SK-N-MC (cell line): ENCODE results near the gene TEDC2.

Experiments
- EZH2 ChIP-seq: fragments of 200-600 bp; sonication (generic); IDR thresholded peaks from one replicate; pipeline ENCODE4 v1.6.1; 2017; ENCODE audit warnings: antibody characterized with exemption
- FOXP2 ChIP-seq: optimal IDR thresholded peaks from 2 replicates; pipeline ENCODE3; 2011; ENCODE audit warnings: mild to moderate bottlenecking, moderate library complexity; ENCODE audit not compliant: insufficient read depth; ENCODE audit errors: extremely low read length, control extremely low read depth
- POLR2AphosphoS5 ChIP-seq: IDR thresholded peaks from 2 replicates; pipeline ENCODE4 v1.6.1; 2012; ENCODE audit warnings: mild to moderate bottlenecking, low read depth, low read length, borderline replicate concordance

DNA sequence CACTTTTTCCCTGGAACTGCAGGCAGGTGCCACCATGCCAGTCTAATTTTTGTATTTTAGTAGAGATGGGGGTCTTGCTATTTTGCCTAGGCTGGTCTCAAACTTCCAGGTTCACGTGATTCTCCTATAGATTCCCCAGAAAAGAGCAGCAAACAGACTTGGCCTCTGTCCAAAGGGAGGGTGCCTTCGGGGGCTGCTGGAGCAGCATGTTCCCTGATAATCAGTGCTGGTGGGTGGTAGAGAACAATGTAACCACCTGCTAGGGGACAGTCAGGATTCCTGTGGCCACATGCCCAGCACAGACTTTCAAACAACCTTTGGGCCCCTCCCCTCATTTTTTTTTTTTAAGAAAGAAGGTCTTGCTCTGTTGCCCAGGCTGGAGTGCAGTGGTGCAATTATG is 44.8 kb upstream of the TEDC2 start:
- no peak for TF ChIP-seq POLR2AphosphoS5
- TF ChIP-seq EZH2: no peak
- no peak for TF ChIP-seq FOXP2
